ENCODE data around the gene CA5A. TPM values are rescaled to one million over a fixed set of nuclear protein-coding genes. Genes with fewer than 3 reads are reported as not detected.
"Not testable (repeated sequence)": the region's sequence is repeated elsewhere in the genome, so short reads cannot be mapped to it uniquely, and the experiment has no call there.

The CA5A gene
- total and polyA plus RNA-seq, 5 donors, result not detected

DNA sequence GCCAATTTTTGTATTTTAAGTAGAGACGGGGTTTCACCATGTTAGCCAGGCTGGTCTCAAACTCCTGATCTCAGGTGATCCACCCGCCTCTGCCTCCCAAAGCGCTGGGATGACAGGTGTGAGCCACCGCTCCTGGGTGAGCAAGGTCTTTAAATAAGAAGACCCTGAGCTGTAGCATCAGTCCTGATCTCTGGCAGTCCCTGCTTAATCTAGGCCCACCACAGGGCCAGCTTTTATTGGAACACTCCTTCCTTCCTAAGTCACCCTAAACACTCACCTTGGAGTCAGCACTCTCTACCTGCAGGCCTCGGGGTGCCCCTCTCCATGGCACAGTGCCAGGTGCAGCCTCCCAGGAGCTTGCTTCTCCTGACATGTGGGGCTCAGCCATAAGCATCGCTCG, 30.8 kb downstream of the CA5A start:
- not testable (repeated sequence) for H3K27ac ChIP-seq (ENCODE audit: low read length); H3K4me1 ChIP-seq (ENCODE audit: control insufficient read depth, insufficient read depth, low read length); ATAC-seq; H3K4me3 ChIP-seq (ENCODE audit: low read length); H3K27me3 ChIP-seq (ENCODE audit: control insufficient read depth, insufficient read depth); H3K9me3 ChIP-seq (ENCODE audit: control insufficient read depth, low read length)
- intact Hi-C loops (cut with DNase I), result loop anchor here in 1 of 4 donors (10.0 kb wide), 1 partner anchor 131 kb away; no protein-coding TSS in a partner anchor
- 90% methylated on average over 7 of the region's 7 CpGs for WGBS
- peak in 1 of 3 donors; percentile 24 for DNase-seq

- not testable (repeated sequence) for H3K4me1 ChIP-seq (ENCODE audit: control insufficient read depth, insufficient read depth, low read length); DNase-seq; ATAC-seq; H3K9me3 ChIP-seq (ENCODE audit: control insufficient read depth, low read length); H3K27ac ChIP-seq (ENCODE audit: low read length); H3K27me3 ChIP-seq (ENCODE audit: control insufficient read depth, insufficient read depth); H3K4me3 ChIP-seq (ENCODE audit: low read length)
- 73% methylated on average over 5 of the region's 5 CpGs for WGBS
- intact Hi-C loops (cut with DNase I), result loop anchor here in 1 of 4 donors (10.0 kb wide), 1 partner anchor 130 kb away; no protein-coding TSS in a partner anchor
These were observed 31.4 kb downstream of the CA5A start for GRCh38 chr16:87904963-87905362.

- not testable (repeated sequence) for H3K9me3 ChIP-seq (ENCODE audit: control insufficient read depth, low read length); ATAC-seq; H3K27ac ChIP-seq (ENCODE audit: low read length); H3K4me3 ChIP-seq (ENCODE audit: low read length); H3K4me1 ChIP-seq (ENCODE audit: control insufficient read depth, insufficient read depth, low read length); H3K27me3 ChIP-seq (ENCODE audit: control insufficient read depth, insufficient read depth)
- DNase-seq, result peak in 1 of 3 donors; percentile 28
- intact Hi-C loops (cut with DNase I), result loop anchor here in 1 of 4 donors (10.0 kb wide), 1 partner anchor 126 kb away; no protein-coding TSS in a partner anchor
- WGBS, result 88% methylated on average over 12 of the region's 12 CpGs
These were observed 35.8 kb downstream of the CA5A start for GRCh38 chr16:87900489-87900888.

DNA sequence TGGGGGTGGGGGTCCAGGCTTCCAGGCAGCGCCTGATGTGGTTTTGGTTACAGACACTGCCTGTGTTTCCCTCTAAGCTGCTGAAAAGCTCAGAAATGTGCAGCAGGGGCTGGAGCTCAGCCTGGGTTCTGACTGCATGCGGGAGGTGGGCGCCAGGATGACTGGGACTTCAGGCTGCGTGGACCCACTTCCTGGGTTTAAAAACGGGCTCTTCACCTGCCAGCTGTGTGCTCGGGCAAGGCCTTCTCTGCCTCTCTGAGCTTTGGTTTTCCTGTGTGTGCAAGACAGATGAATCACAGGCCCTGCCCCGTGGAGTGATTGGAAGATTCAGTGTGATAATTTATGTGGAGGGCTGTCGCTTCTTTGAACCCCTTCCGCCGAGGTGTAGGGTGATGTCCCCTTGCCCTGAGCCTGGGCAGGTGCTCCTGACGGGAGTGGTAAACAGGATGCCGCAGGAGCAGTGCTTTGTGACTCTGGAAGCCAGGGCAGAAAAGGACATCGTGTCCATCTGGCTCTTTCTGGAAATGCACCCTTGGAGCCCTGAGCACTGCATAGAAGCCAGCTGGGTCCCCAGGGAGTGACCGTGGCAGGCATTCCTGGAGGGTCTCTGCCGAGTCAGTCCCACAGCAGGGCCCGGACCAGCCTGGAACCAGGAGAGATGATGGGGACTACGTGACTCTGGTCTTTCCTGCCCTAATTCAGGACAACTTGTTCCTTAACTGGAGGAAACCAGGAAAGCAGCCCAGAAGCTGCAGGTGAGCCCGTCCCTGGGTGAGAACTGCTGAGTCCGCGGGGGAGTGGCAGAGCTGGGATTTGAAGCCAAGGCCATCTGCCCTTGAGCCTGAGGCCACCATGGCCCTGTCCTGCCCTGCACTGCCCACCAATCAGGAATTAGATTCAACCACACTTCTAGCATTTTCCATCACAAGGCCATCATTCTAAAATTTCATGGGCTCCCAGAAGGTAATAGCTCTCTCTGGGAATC, 38.5 kb downstream of the CA5A start:
- ATAC-seq, result no peak
- 70% methylated on average over 20 of the region's 20 CpGs for WGBS

DNA sequence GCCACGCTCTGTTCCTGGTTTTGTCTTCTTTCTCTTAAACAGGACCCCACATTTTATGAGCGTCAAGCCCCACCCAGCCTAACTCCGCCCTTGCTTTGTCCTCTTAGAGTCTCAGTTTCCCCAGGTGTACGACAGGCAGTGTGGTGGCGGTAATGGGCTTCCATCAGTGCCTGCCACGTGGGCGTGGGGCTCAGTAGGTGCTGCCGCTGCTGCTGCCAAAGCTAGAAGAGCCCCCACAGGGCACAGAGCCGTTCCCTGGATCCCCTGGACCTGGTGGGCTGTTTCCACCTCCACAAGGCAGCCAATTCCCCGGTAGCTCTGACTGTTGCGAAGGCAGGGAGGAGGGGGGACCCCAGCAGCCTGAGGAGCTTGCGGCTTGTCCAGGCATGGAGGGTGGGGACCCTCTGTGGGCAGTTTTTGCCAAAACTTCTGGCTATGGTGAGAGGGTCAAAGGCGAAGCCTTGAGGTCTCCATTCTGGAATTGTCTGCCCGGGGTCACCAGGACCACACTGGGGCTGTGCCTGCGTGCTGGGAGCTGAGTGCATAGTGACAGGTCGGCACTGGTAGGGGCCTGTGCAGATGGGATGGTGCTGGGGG, 39.3 kb downstream of the CA5A start:
- H3K4me3 ChIP-seq (ENCODE audit: low read length); H3K27me3 ChIP-seq (ENCODE audit: control insufficient read depth, insufficient read depth); ATAC-seq; H3K27ac ChIP-seq (ENCODE audit: low read length); H3K9me3 ChIP-seq (ENCODE audit: control insufficient read depth, low read length); H3K4me1 ChIP-seq (ENCODE audit: control insufficient read depth, insufficient read depth, low read length); intact Hi-C loops (cut with DNase I): not testable (repeated sequence)
- DNase-seq, result peak in 1 of 3 donors; percentile 23
- WGBS, result 80% methylated on average over 16 of the region's 16 CpGs

More for the DNA sequence above, 38.5 kb downstream of the CA5A start:
- no peak overlapping the region for H3K4me3 ChIP-seq (ENCODE audit: low read length)
- H3K27me3 ChIP-seq (ENCODE audit: control insufficient read depth, insufficient read depth), result no peaks in the 10 kb centered on the region
- H3K9me3 ChIP-seq (ENCODE audit: control insufficient read depth, low read length), result no peaks in the 10 kb centered on the region
- no peaks in the 10 kb centered on the region for H3K4me1 ChIP-seq (ENCODE audit: control insufficient read depth, insufficient read depth, low read length)
- H3K27ac ChIP-seq (ENCODE audit: low read length), result no peak overlapping the region
- DNase-seq, result peak in 1 of 3 donors; percentile 28
- intact Hi-C loops (cut with DNase I), result no loop called here

DNA sequence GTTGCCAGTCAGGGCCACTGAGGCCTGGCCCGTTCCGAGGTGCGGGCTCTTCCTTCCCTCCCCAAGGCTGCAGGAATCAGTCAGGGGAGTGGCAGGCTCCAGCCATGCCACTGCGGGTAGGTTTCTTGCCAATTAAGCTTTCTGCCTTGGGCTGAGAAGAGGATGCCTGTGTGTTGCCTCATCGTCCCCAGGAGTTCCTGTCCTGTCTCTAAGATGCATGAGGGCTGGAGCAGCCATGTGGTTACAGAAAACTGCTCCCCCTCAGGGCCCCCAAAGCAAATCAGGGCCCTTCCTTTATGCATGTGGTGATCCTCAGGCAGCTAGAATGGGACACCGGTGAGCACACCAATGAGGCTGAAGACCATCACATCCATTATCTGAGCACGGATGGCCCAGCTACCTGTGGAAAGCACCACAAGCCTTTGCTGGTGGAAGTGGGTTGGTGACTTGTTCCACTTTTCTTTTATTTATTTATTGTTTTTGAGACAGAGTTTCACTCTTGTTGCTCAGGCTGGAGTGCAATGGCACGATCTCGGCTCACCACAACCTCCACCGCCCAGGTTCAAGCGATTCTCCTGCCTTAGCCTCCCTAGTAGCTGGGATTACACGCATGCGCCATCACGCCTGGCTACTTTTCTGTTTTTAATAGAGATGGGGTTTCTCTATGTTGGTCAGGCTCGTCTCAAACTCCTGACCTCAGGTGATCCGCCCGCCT, 40.0 kb downstream of the CA5A start:
- H3K4me1 ChIP-seq (ENCODE audit: control insufficient read depth, insufficient read depth, low read length); DNase-seq; H3K27ac ChIP-seq (ENCODE audit: low read length); H3K9me3 ChIP-seq (ENCODE audit: control insufficient read depth, low read length); H3K27me3 ChIP-seq (ENCODE audit: control insufficient read depth, insufficient read depth); H3K4me3 ChIP-seq (ENCODE audit: low read length); intact Hi-C loops (cut with DNase I); ATAC-seq: not testable (repeated sequence)
- 86% methylated on average over 17 of the region's 17 CpGs for WGBS

GRCh38 chr16:87895641-87896141, 40.6 kb downstream of the CA5A start:
- Histone ChIP-seq H3K9me3 (ENCODE audit: control insufficient read depth, low read length) (no peaks in the 10 kb centered on the region), H3K27me3 (ENCODE audit: control insufficient read depth, insufficient read depth) (no peaks in the 10 kb centered on the region), H3K27ac (ENCODE audit: low read length) (no peak overlapping the region), H3K4me3 (ENCODE audit: low read length) (no peak overlapping the region), H3K4me1 (ENCODE audit: control insufficient read depth, insufficient read depth, low read length) (no peaks in the 10 kb centered on the region)
- 65% methylated on average over 10 of the region's 10 CpGs for WGBS
- DNase-seq (no peak), ATAC-seq (peak in 1 of 2 donors; percentile 24)
- intact Hi-C loops (cut with DNase I), result no loop called here

DNA sequence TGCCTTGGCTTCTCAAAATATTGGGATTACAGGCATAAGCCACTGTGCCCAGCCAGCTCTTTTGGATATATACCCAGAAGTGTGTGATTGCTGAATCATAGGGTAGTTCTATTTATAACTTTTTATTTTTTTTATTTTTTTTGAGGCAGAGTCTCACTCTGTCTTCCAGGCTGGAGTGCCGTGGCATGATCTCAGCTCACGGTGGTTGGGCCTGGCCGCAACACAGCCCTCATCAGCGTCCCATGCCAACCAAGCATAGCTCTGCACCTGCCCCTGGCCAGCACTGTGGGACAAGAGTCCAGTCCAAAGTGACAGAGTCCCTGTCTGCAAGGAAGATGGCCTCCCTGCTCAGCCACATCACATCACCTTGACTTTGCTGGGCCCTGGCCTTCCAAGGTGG, 42.3 kb downstream of the CA5A start:
- H3K27me3 ChIP-seq (ENCODE audit: control insufficient read depth, insufficient read depth); intact Hi-C loops (cut with DNase I); H3K27ac ChIP-seq (ENCODE audit: low read length); H3K4me1 ChIP-seq (ENCODE audit: control insufficient read depth, insufficient read depth, low read length); H3K4me3 ChIP-seq (ENCODE audit: low read length); H3K9me3 ChIP-seq (ENCODE audit: control insufficient read depth, low read length): not testable (repeated sequence)
- peak; percentile 74 to 81 for ATAC-seq
- 33% methylated on average over 4 of the region's 4 CpGs for WGBS
- DNase-seq, result peak in 1 of 3 donors; percentile 52

DNA sequence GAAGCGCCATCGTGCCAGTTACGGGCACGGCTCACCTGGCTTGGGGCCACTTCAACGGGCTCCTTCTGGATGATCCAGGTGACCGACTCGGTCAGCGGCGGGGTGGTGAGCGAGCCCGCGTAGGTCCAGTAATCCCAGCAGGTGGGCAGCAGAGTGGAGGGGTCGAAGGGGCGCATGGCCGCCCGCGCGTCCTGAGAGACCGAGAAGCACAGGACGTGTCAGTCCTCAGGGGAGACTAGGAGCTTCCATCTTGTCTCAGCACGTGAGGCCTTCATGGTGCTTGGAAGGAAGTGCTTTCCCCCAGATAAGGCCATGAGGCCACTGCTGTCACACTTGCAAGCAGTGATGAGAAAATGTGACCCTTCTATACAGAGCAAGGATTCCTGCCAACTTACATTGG, 44.6 kb downstream of the CA5A start:
- H3K4me1 ChIP-seq (ENCODE audit: control insufficient read depth, insufficient read depth, low read length), result no peaks in the 10 kb centered on the region
- WGBS, result 88% methylated on average over 21 of the region's 21 CpGs
- H3K9me3 ChIP-seq (ENCODE audit: control insufficient read depth, low read length), result no peaks in the 10 kb centered on the region
- intact Hi-C loops (cut with DNase I), result no loop called here
- ATAC-seq (no peak), DNase-seq (no peak)
- H3K4me3 ChIP-seq (ENCODE audit: low read length), result no peak overlapping the region
- H3K27ac ChIP-seq (ENCODE audit: low read length), result no peak overlapping the region
- H3K27me3 ChIP-seq (ENCODE audit: control insufficient read depth, insufficient read depth), result no peaks in the 10 kb centered on the region

DNA sequence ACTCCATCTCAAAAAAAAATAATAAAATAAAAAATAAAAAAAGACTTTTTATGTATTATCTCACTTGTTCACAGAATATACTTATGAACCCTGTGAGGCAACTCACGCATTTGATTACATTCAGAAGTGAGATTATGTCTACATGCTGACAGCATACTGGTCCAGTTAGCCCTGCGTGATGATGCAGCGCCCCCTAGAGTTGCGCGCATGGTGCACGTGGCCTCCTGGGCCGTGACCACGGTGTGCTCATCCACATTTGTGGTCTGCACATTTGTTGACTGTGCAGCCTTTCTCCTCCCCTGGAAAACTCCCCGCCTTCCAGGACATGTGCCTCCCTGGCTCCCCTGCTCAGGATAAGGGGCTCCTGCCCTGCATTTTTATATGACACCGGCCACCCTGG, 46.6 kb downstream of the CA5A start:
- intact Hi-C loops (cut with DNase I); H3K4me3 ChIP-seq (ENCODE audit: low read length); H3K27me3 ChIP-seq (ENCODE audit: control insufficient read depth, insufficient read depth); H3K9me3 ChIP-seq (ENCODE audit: control insufficient read depth, low read length); H3K4me1 ChIP-seq (ENCODE audit: control insufficient read depth, insufficient read depth, low read length); ATAC-seq; H3K27ac ChIP-seq (ENCODE audit: low read length): not testable (repeated sequence)
- 90% methylated on average over 10 of the region's 10 CpGs for WGBS
- DNase-seq, result peak in 1 of 3 donors; percentile 30

Measured in right cardiac atrium (tissue), 5 donors.